K562 (cell line): ENCODE measurements around the gene IFTAP. TPM values are rescaled to one million over a fixed set of nuclear protein-coding genes. Genes with fewer than 3 reads are reported as not detected.
"Not testable (repeated sequence)": the region's sequence is repeated elsewhere in the genome, so short reads cannot be mapped to it uniquely, and the experiment has no call there.

ENCODE experiments used
- ATAC-seq: fragments of 200-7000 bp; cut with Tn5 transposase; 3 replicates; pipeline ENCODE4 v1.9.1; 2020; ENCODE audit warnings: moderate library complexity
- BruUV-seq: library from RNA; stranded (reverse); fragments of 400-500 nt; replicated peaks from 2 replicates; lab custom pipeline; 2021; lab: Mats Ljungman, UMichigan
- CTCF ChIA-PET: fragments of 300-600 bp; formaldehyde crosslinking; extraction: SDS; loops from one replicate; lab custom pipeline; 2021; ENCODE audit warnings: low intra/inter-chr PET ratio; lab: Yijun Ruan, JAX
- POLR2A ChIA-PET: fragments of 300-600, 350-650 bp; sonication (Branson Sonifier 250); formaldehyde crosslinking; extraction: SDS; loops from one replicate; lab custom pipeline; 2021; ENCODE audit warnings: antibody characterized with exemption, inconsistent platforms; lab: Yijun Ruan, JAX
- DNase-seq, 4 experiments: peaks; one replicate each; pipeline versions ENCODE4 v3.0.0 to v3.0.0-alpha.2; 2011 to 2018; ENCODE audit warnings: low spot score in 3 of 4, mixed read lengths in 3 of 4; ENCODE audit errors: extremely low read depth in 1 of 4
- FAIRE-seq: peaks from 2 replicates; lab custom pipeline; 2011; peaks lifted over from hg19 to GRCh38; lab: Jason Lieb, UNC
- H2AFZ ChIP-seq: 2 replicates; pipeline ENCODE4 v1.6.0; 2011; ENCODE audit warnings: low read depth, low read length, control low read depth, inconsistent platforms
- H3K27ac ChIP-seq: fragments of 200-600 bp; 3 replicates; pipeline ENCODE4 v1.8.0; 2011; ENCODE audit warnings: low read depth, mild to moderate bottlenecking, control low read depth, inconsistent platforms, low read length, moderate library complexity, mixed read lengths; ENCODE audit errors: extremely low read depth
- H3K27me3 ChIP-seq, 2 experiments: fragments of 300-600 bp in 1 of 2; 2 replicates in 1 of 2; 3 replicates in 1 of 2; pipeline versions ENCODE4 v1.6.0 to v1.8.0; 2011; ENCODE audit warnings: inconsistent platforms in 2 of 2, low read length in 2 of 2, mild to moderate bottlenecking in 1 of 2, mixed read lengths in 1 of 2, moderate library complexity in 1 of 2; ENCODE audit not compliant: control insufficient read depth in 2 of 2, insufficient read depth in 2 of 2
- H3K36me3 ChIP-seq: fragments of 300-600 bp; 3 replicates; pipeline ENCODE4 v1.8.0; 2011; ENCODE audit warnings: mild to moderate bottlenecking, low read length, inconsistent platforms; ENCODE audit not compliant: control insufficient read depth, insufficient read depth
- H3K4me1 ChIP-seq, 2 experiments: fragments of 200-600 bp in 1 of 2; replicated peaks in 1 of 2; 2 replicates in 1 of 2; 3 replicates in 1 of 2; pipeline versions ENCODE4 v1.5.1 to v1.8.0; 2011; ENCODE audit warnings: inconsistent platforms in 2 of 2, low read length in 2 of 2, mild to moderate bottlenecking in 1 of 2, mixed read lengths in 1 of 2, moderate library complexity in 1 of 2; ENCODE audit not compliant: control insufficient read depth in 2 of 2, insufficient read depth in 2 of 2
- H3K4me2 ChIP-seq: 2 replicates; pipeline ENCODE4 v1.6.1; 2011; ENCODE audit warnings: low read length, control low read depth, inconsistent platforms, mixed read lengths; ENCODE audit not compliant: insufficient read depth
- H3K4me3 ChIP-seq: fragments of 200-600 bp; sonication (generic), shearing (Covaris generic); 2 replicates; pipeline ENCODE4 v1.5.1; 2016; ENCODE audit warnings: control low read depth, inconsistent platforms
- H3K79me2 ChIP-seq: fragments of 200-600 bp; 3 replicates; pipeline ENCODE4 v1.8.0; 2011; ENCODE audit warnings: low read length, inconsistent platforms; ENCODE audit not compliant: control insufficient read depth, insufficient read depth
- H3K9ac ChIP-seq, 2 experiments: 2 replicates each; pipeline versions ENCODE4 v1.6.0 to v1.6.1; 2011; ENCODE audit warnings: low read depth in 2 of 2, low read length in 2 of 2, control low read depth in 1 of 2, inconsistent platforms in 1 of 2, mild to moderate bottlenecking in 1 of 2, mixed read lengths in 1 of 2; ENCODE audit not compliant: insufficient read depth in 1 of 2
- H3K9me1 ChIP-seq: one replicate; pipeline ENCODE4 v1.6.0; 2011; ENCODE audit warnings: inconsistent platforms, mild to moderate bottlenecking, low read length, moderate library complexity; ENCODE audit not compliant: control insufficient read depth, insufficient read depth
- H3K9me3 ChIP-seq: replicated peaks from 2 replicates; pipeline ENCODE4 v1.5.1; 2011; ENCODE audit warnings: low read depth, low read length, inconsistent platforms; ENCODE audit not compliant: control insufficient read depth, insufficient read depth
- H4K20me1 ChIP-seq: replicated peaks from 2 replicates; pipeline ENCODE4 v1.6.1; 2011; ENCODE audit warnings: low read length, inconsistent platforms, mixed read lengths; ENCODE audit not compliant: control insufficient read depth, insufficient read depth
- C11orf30 ChIP-seq: fragments of 450-650 bp; IDR thresholded peaks from 2 replicates; pipeline ENCODE4 v1.6.1; 2016; ENCODE audit warnings: low read depth, mild to moderate bottlenecking
- CBFA2T2 ChIP-seq: fragments of 450-650 bp; conservative IDR thresholded peaks from 2 replicates; pipeline ENCODE4 v1.6.1; 2017; ENCODE audit warnings: mild to moderate bottlenecking
- CEBPG ChIP-seq, 3 experiments: fragments of 200-800 bp in 1 of 3; sonication (Bioruptor generic) in 1 of 3; sonication (generic) in 1 of 3; formaldehyde crosslinking in 1 of 3; IDR thresholded peaks in 2 of 3; conservative IDR thresholded peaks in 1 of 3; 2 replicates each; pipeline versions ENCODE4 v1.6.1 to v1.8.0; 2016 to 2022; ENCODE audit warnings: missing compliant biosample characterization in 2 of 3, missing genetic modification characterization in 2 of 3, mild to moderate bottlenecking in 1 of 3, missing genetic modification reagents in 1 of 3
- GATA2 ChIP-seq: sonication (generic); formaldehyde crosslinking; IDR thresholded peaks from 2 replicates; pipeline ENCODE4 v1.4.0; 2020; ENCODE audit warnings: mild to moderate bottlenecking, missing genetic modification reagents
- HMG20A ChIP-seq: fragments of 450-650 bp; formaldehyde crosslinking; conservative IDR thresholded peaks from 2 replicates; pipeline ENCODE4 v1.4.0; 2020; ENCODE audit warnings: mild to moderate bottlenecking, mixed read lengths
- MAFF ChIP-seq: IDR thresholded peaks from 2 replicates; pipeline ENCODE4 v1.6.1; 2012; ENCODE audit warnings: low read length, improper control_type of control experiment
- MAFG ChIP-seq: fragments of 450-650 bp; conservative IDR thresholded peaks from 2 replicates; pipeline ENCODE4 v1.6.1; 2016; ENCODE audit warnings: missing genetic modification characterization, missing compliant biosample characterization
- MAFK ChIP-seq: IDR thresholded peaks from 2 replicates; pipeline ENCODE4 v1.6.1; 2011; ENCODE audit warnings: low read length, improper control_type of control experiment
- NCOR1 ChIP-seq: fragments of 450-650 bp; IDR thresholded peaks from 2 replicates; pipeline ENCODE4 v1.6.1; 2016; ENCODE audit warnings: mild to moderate bottlenecking, moderate library complexity
- NFE2 ChIP-seq: IDR thresholded peaks from 2 replicates; pipeline ENCODE4 v1.6.1; 2014; ENCODE audit warnings: antibody characterized with exemption, low read depth
- NFE2L1 ChIP-seq: fragments of 450-650 bp; IDR thresholded peaks from 2 replicates; pipeline ENCODE4 v1.6.1; 2016; ENCODE audit warnings: missing genetic modification characterization, low read depth, mild to moderate bottlenecking, missing compliant biosample characterization, moderate library complexity, borderline replicate concordance
- STAG1 ChIP-seq: sonication (generic); formaldehyde crosslinking; IDR thresholded peaks from 2 replicates; pipeline ENCODE4 v1.5.0; 2020; ENCODE audit warnings: missing genetic modification reagents, borderline replicate concordance
- ZNF316 ChIP-seq: fragments of 450-650 bp; IDR thresholded peaks from 2 replicates; pipeline ENCODE4 v1.6.1; 2016
- WGBS: fragments of 100-300 bp; shearing (Covaris generic); methylation state at CpG from one replicate; pipeline ENCODE4 v1.1.6; 2016; ENCODE audit warnings: low coverage, mixed read lengths; ENCODE audit not compliant: insufficient coverage; ENCODE audit errors: missing lambda C conversion rate; 5-methylcytosine and 5-hydroxymethylcytosine counted together
- in situ Hi-C: fragments of 300-500 bp; cut with MboI; formaldehyde crosslinking; loops from 4 replicates; pipeline ENCODE4 v1.15.0; 2018; ENCODE audit warnings: inconsistent platforms, mixed read lengths
- intact Hi-C: fragments of 100-400 bp; cut with micrococcal nuclease; formaldehyde crosslinking; loops from 2 replicates; pipeline ENCODE4 v1.14.2; 2022
- polyA plus RNA-seq, 8 experiments: library from polyadenylated mRNA; depleted of rRNA in 4 of 8; stranded (reverse) in 5 of 8; unstranded in 3 of 8; fragments of >200 nt; fragmentation: Nextera tagmentation in 2 of 8; fragmentation: Illumina TruSeq in 1 of 8; extraction: Ambion mirVana in 2 of 8; extraction: Trizol in 1 of 8; gene quantifications; 2 replicates each; pipeline versions ENCODE4 v1.2.1 to v1.2.3, GENCODE V29; 2011 to 2014; ENCODE audit warnings: inconsistent platforms in 1 of 8, missing spikeins in 1 of 8
- total RNA-seq, 7 experiments: library from RNA; depleted of rRNA in 6 of 7; stranded (reverse); fragments of >200 nt in 6 of 7; fragmentation: Illumina TruSeq in 2 of 7; extraction: Trizol in 2 of 7; gene quantifications; 2 replicates each; pipeline versions ENCODE4 v1.2.1 to v1.2.3, GENCODE V29; 2011 to 2021; ENCODE audit warnings: low replicate concordance in 1 of 7

The IFTAP gene
- total and polyA plus RNA-seq, 9 of the 15 experiments (the other 6 are each of a cell fraction or from before 2014, with no cell fraction given), result 9.2 to 30.0 (median 17.0) TPM

GRCh38 chr11:36657610-36658267, 63.4 kb downstream of the IFTAP start (continued):
- TF ChIP-seq CBFA2T2 (0 out of 2 replicates have a peak, but pooled peaks have one; percentile 10), STAG1 (CRISPR knock-in tag) (no peak), GATA2 (CRISPR knock-in tag) (no peak), CEBPG (CRISPR knock-in tag; IDR thresholded peaks at IDR 0.05) (no peak), CEBPG (tag; conservative IDR thresholded peaks at IDR 0.05 in 1 of 2, IDR thresholded peaks at IDR 0.05 in 1 of 2) (peak; percentile 73 to 89), HMG20A (CRISPR knock-in tag) (no peak), NCOR1 (no peak)
- TF ChIP-seq, all 486 proteins: peak for 21

DNA sequence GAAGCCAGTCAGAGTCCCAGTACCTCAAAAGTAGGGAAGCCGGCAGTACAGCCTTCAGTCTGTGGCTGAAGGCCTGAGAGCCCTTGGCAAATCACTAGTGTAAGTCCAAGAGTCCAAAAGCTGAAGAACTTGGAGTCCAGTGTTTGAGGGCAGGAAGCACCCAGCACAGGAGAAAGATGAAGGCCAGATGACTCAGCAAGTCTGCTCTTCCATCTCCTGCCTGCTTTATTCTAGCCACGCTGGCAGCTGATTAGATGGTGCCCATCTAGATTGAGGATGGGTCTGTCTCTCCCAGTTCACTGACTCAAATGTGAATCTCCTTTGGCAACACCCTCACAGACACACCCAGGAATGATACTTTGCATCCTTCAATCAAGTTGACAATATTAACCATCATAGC, 67.1 kb downstream of the IFTAP start:
- H3K9me1 ChIP-seq, intact Hi-C loops, H4K20me1 ChIP-seq, H3K4me2 ChIP-seq, H3K79me2 ChIP-seq, H3K4me1 ChIP-seq, H3K27ac ChIP-seq, H3K9me3 ChIP-seq, BruUV-seq, H3K4me3 ChIP-seq, ATAC-seq, FAIRE-seq, DNase-seq, in situ Hi-C loops, H3K36me3 ChIP-seq, H3K9ac ChIP-seq, H2AFZ ChIP-seq, H3K27me3 ChIP-seq, CTCF ChIA-PET: not testable (repeated sequence)
- POLR2A ChIA-PET, result interaction anchor here (0.6 kb wide), 1 partner anchor 9 kb away, joined by 3 read pairs; no protein-coding TSS in a partner anchor
- 37% methylated on average over 2 of the region's 2 CpGs for WGBS
- TF ChIP-seq C11orf30 (peak; percentile 58; the same call in 1 of the 2 replicates), NFE2L1 (tag) (peak; percentile 73), NFE2 (peak; percentile 82), MAFG (tag) (peak; percentile 94), MAFK (peak; percentile 36), MAFF (peak; percentile 40), ZNF316 (peak; percentile 63; the same call in 1 of the 2 replicates)
